SK-N-SH (cell line): ENCODE measurements around the gene HBG2. TPM values are rescaled to one million over a fixed set of nuclear protein-coding genes. Genes with fewer than 3 reads are reported as not detected.

ENCODE experiments used
- CTCF ChIA-PET: fragments of 300-600, 350-600 bp; formaldehyde crosslinking; extraction: SDS; loops from one replicate; lab custom pipeline; 2021; lab: Yijun Ruan, JAX
- POLR2A ChIA-PET: fragments of 350-600 bp; sonication (Branson Sonifier 250); formaldehyde crosslinking; extraction: SDS; loops from one replicate; lab custom pipeline; 2020; ENCODE audit warnings: antibody characterized with exemption, inconsistent platforms; lab: Yijun Ruan, JAX
- DNase-seq: peaks from one replicate; pipeline ENCODE4 v3.0.0; 2012
- H2AFZ ChIP-seq: fragments of 200-600 bp; sonication (generic); 2 replicates; pipeline ENCODE4 v1.8.1; 2016; ENCODE audit warnings: antibody characterized with exemption, mild to moderate bottlenecking, low read depth
- H3F3A ChIP-seq: fragments of 200-600 bp; sonication (generic); replicated peaks from 2 replicates; pipeline ENCODE3; 2016; ENCODE audit warnings: antibody characterized with exemption, mild to moderate bottlenecking; ENCODE audit not compliant: insufficient read depth
- H3K27ac ChIP-seq, 2 experiments: fragments of 200-500 bp in 1 of 2; fragments of 200-600 bp in 1 of 2; sonication (Bioruptor generic) in 1 of 2; sonication (generic), shearing (Covaris generic) in 1 of 2; 2 replicates each; pipeline versions ENCODE4 v1.5.1 to v1.6.1; 2014 to 2016; ENCODE audit warnings: low read depth in 2 of 2, inconsistent platforms in 1 of 2, low read length in 1 of 2, mild to moderate bottlenecking in 1 of 2, mixed read lengths in 1 of 2
- H3K27me3 ChIP-seq: fragments of 200-600 bp; sonication (generic), shearing (Covaris generic); 2 replicates; pipeline ENCODE4 v1.6.1; 2016; ENCODE audit warnings: mixed run types; ENCODE audit not compliant: insufficient read depth
- H3K36me3 ChIP-seq, 2 experiments: fragments of 200-500 bp in 1 of 2; fragments of 200-600 bp in 1 of 2; sonication (Bioruptor generic) in 1 of 2; sonication (generic) in 1 of 2; replicated peaks in 1 of 2; 2 replicates each; pipeline versions ENCODE3 to v1.5.1; 2014 to 2016; ENCODE audit warnings: low read length in 1 of 2, mild to moderate bottlenecking in 1 of 2; ENCODE audit not compliant: insufficient read depth in 2 of 2, control insufficient read depth in 1 of 2
- H3K4me1 ChIP-seq, 2 experiments: fragments of 200-500 bp in 1 of 2; fragments of 200-600 bp in 1 of 2; sonication (Bioruptor generic) in 1 of 2; sonication (generic), shearing (Covaris generic) in 1 of 2; 2 replicates each; pipeline versions ENCODE4 v1.5.1 to v1.6.1; 2014 to 2016; ENCODE audit warnings: low read depth in 1 of 2, low read length in 1 of 2, mixed run types in 1 of 2; ENCODE audit not compliant: insufficient read depth in 2 of 2, control insufficient read depth in 1 of 2
- H3K4me2 ChIP-seq: fragments of 200-600 bp; sonication (generic), shearing (Covaris generic); 2 replicates; pipeline ENCODE4 v1.6.1; 2017; ENCODE audit warnings: mixed run types
- H3K4me3 ChIP-seq, 2 experiments: fragments of 200-500 bp in 1 of 2; fragments of 200-600 bp in 1 of 2; sonication (Bioruptor generic) in 1 of 2; sonication (generic), shearing (Covaris generic) in 1 of 2; 2 replicates each; pipeline versions ENCODE4 v1.5.1 to v1.8.1; 2014 to 2016; ENCODE audit warnings: low read depth in 2 of 2, inconsistent platforms in 1 of 2, low read length in 1 of 2, mild to moderate bottlenecking in 1 of 2, mixed read lengths in 1 of 2, moderate library complexity in 1 of 2
- H3K79me2 ChIP-seq: fragments of 200-600 bp; sonication (generic); 2 replicates; pipeline ENCODE4 v1.8.1; 2017; ENCODE audit warnings: mild to moderate bottlenecking; ENCODE audit not compliant: insufficient read depth
- H3K9ac ChIP-seq: fragments of 200-600 bp; sonication (generic); 2 replicates; pipeline ENCODE4 v1.6.1; 2017; ENCODE audit warnings: mixed run types
- H3K9me2 ChIP-seq: fragments of 200-600 bp; sonication (generic); 2 replicates; pipeline ENCODE4 v1.6.1; 2017; ENCODE audit warnings: mixed run types
- H3K9me3 ChIP-seq: fragments of 200-600 bp; sonication (generic); 2 replicates; pipeline ENCODE4 v1.6.1; 2017; ENCODE audit warnings: mixed run types, mild to moderate bottlenecking, moderate library complexity
- H4K20me1 ChIP-seq: fragments of 200-600 bp; sonication (generic); 2 replicates; pipeline ENCODE4 v1.6.1; 2017; ENCODE audit warnings: mild to moderate bottlenecking, mixed run types; ENCODE audit not compliant: insufficient read depth
- CHD2 ChIP-seq: fragments of 150-350 bp; IDR thresholded peaks from 2 replicates; pipeline ENCODE4 v1.6.1; 2018; ENCODE audit warnings: low read length; ENCODE audit not compliant: partially characterized antibody
- EP300 ChIP-seq, 2 experiments: IDR thresholded peaks; 2 replicates each; pipeline versions ENCODE4 v1.4.0 to v1.6.1; 2012; ENCODE audit warnings: borderline replicate concordance in 1 of 2, low read depth in 1 of 2, low read length in 1 of 2
- EZH2phosphoT487 ChIP-seq: fragments of 200-600 bp; sonication (generic); IDR thresholded peaks from 2 replicates; pipeline ENCODE4 v1.6.1; 2017; ENCODE audit warnings: low read depth, mixed run types, mild to moderate bottlenecking, antibody characterized with exemption, moderate library complexity, borderline replicate concordance
- FOSL2 ChIP-seq: IDR thresholded peaks from 2 replicates; pipeline ENCODE4 v1.4.0; 2012; ENCODE audit warnings: low read depth, mild to moderate bottlenecking, moderate library complexity, borderline replicate concordance
- FOXJ3 ChIP-seq: sonication (generic); formaldehyde crosslinking; IDR thresholded peaks from 2 replicates; pipeline ENCODE4 v1.5.1; 2020; ENCODE audit warnings: mild to moderate bottlenecking, missing genetic modification reagents
- GABPA ChIP-seq: IDR thresholded peaks from 2 replicates; pipeline ENCODE4 v1.4.0; 2012; ENCODE audit warnings: low read depth, mild to moderate bottlenecking
- MEF2A ChIP-seq: IDR thresholded peaks from 2 replicates; pipeline ENCODE4 v1.4.0; 2012; ENCODE audit warnings: low read depth, borderline replicate concordance
- POLR2AphosphoS5 ChIP-seq: IDR thresholded peaks from 2 replicates; pipeline ENCODE4 v1.6.1; 2012; ENCODE audit warnings: low read depth, low read length
- RAD21 ChIP-seq: IDR thresholded peaks from 2 replicates; pipeline ENCODE4 v1.6.1; 2012; ENCODE audit warnings: mild to moderate bottlenecking, low read length
- RXRA ChIP-seq: IDR thresholded peaks from 2 replicates; pipeline ENCODE4 v1.4.0; 2012; ENCODE audit warnings: low read depth, mild to moderate bottlenecking, borderline replicate concordance
- SMC3 ChIP-seq: IDR thresholded peaks from 2 replicates; pipeline ENCODE4 v1.6.1; 2012; ENCODE audit warnings: low read depth, low read length, improper control_type of control experiment
- TCF12 ChIP-seq: IDR thresholded peaks from 2 replicates; pipeline ENCODE4 v1.4.0; 2012
- YY1 ChIP-seq: IDR thresholded peaks from 2 replicates; pipeline ENCODE4 v1.4.0; 2012; ENCODE audit warnings: low read depth, mild to moderate bottlenecking
- WGBS: methylation state at CpG from one replicate; pipeline ENCODE4 v1.1.6; 2017; ENCODE audit warnings: low lambda C conversion rate; 5-methylcytosine and 5-hydroxymethylcytosine counted together
- polyA plus RNA-seq, 3 experiments: library from polyadenylated mRNA; depleted of rRNA; stranded (reverse); fragments of >200 nt; gene quantifications; 2 replicates each; pipeline ENCODE4 v1.2.3, GENCODE V29; 2012
- TF ChIP-seq, protein P1 (sequence below): fragments of 150-350 bp; IDR thresholded peaks from 2 replicates; pipeline ENCODE4 v1.6.1; 2017; ENCODE audit warnings: antibody characterized with exemption, low read length, low read depth, borderline replicate concordance
- TF ChIP-seq, protein P2 (sequence below): IDR thresholded peaks from 2 replicates; pipeline ENCODE4; 2012
- TF ChIP-seq, protein P3 (sequence below): IDR thresholded peaks from 2 replicates; pipeline ENCODE4 v1.4.0; 2012; ENCODE audit warnings: low read depth, borderline replicate concordance
- TF ChIP-seq, protein P4 (sequence below): IDR thresholded peaks from 2 replicates; pipeline ENCODE4 v1.4.0; 2012; ENCODE audit warnings: low read depth
- TF ChIP-seq, protein P5 (sequence below): IDR thresholded peaks from 2 replicates; pipeline ENCODE4 v1.4.0; 2012; ENCODE audit warnings: low read depth, borderline replicate concordance

Gene HBG2
- polyA plus RNA-seq, 1 of the 3 experiments (the other 2 are of a cell fraction) = 0.33 TPM

DNA sequence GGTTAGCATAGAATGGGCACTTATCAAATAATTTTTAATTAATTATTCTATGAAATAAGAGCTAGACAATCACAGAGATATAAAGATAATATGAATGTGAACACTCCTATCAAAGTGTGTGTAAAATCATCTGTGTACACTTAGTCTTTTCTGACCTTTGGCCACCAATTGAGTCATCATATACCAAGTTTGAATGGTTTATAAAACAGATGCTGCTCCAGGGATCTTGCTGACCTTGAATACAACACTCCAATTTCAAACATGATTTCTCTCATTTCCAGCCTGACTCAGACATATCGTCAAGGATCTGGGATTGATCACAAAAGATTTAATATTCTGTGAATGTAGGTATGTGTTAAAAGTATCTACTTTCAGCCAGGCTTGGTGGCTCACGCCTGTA, 51.2 kb downstream of the HBG2 start:
- H4K20me1 ChIP-seq = no peaks in the 10 kb centered on the region
- H3K27me3 ChIP-seq = peaks cover 6% of the 10 kb centered on the region; the same call in 1 of the 2 replicates
- H3K9ac ChIP-seq = no peak overlapping the region
- H2AFZ ChIP-seq = no peak overlapping the region
- no peak for DNase-seq
- no peaks in the 10 kb centered on the region for H3F3A ChIP-seq
- ChIA-PET POLR2A (no interaction called here), CTCF (interaction anchor here (1.6 kb wide), 1 partner anchor 177 kb away, joined by 4 read pairs; no protein-coding TSS in a partner anchor)
- no peaks in the 10 kb centered on the region for H3K9me2 ChIP-seq
- TF ChIP-seq, protein P1, sequence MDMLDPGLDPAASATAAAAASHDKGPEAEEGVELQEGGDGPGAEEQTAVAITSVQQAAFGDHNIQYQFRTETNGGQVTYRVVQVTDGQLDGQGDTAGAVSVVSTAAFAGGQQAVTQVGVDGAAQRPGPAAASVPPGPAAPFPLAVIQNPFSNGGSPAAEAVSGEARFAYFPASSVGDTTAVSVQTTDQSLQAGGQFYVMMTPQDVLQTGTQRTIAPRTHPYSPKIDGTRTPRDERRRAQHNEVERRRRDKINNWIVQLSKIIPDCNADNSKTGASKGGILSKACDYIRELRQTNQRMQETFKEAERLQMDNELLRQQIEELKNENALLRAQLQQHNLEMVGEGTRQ = no peak
- no peak for TF ChIP-seq POLR2AphosphoS5
- TF ChIP-seq GABPA = no peak
- TF ChIP-seq, protein P2, sequence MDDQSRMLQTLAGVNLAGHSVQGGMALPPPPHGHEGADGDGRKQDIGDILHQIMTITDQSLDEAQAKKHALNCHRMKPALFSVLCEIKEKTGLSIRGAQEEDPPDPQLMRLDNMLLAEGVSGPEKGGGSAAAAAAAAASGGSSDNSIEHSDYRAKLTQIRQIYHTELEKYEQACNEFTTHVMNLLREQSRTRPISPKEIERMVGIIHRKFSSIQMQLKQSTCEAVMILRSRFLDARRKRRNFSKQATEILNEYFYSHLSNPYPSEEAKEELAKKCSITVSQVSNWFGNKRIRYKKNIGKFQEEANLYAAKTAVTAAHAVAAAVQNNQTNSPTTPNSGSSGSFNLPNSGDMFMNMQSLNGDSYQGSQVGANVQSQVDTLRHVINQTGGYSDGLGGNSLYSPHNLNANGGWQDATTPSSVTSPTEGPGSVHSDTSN = no peak
- TF ChIP-seq FOSL2 = no peak
- TF ChIP-seq EZH2phosphoT487 = no peak
- TF ChIP-seq FOXJ3 (CRISPR knock-in tag) = no peak
- no peak for TF ChIP-seq RXRA
- no peak for TF ChIP-seq TCF12
- no peak for TF ChIP-seq RAD21
- TF ChIP-seq, protein P3, sequence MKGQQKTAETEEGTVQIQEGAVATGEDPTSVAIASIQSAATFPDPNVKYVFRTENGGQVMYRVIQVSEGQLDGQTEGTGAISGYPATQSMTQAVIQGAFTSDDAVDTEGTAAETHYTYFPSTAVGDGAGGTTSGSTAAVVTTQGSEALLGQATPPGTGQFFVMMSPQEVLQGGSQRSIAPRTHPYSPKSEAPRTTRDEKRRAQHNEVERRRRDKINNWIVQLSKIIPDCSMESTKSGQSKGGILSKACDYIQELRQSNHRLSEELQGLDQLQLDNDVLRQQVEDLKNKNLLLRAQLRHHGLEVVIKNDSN = no peak
- no peak for TF ChIP-seq YY1
- no peak for TF ChIP-seq EP300 (IDR thresholded peaks at IDR 0.05; ENCODE audit: borderline replicate concordance in 1 of 2, low read depth in 1 of 2, low read length in 1 of 2)
- no peak for TF ChIP-seq SMC3
- TF ChIP-seq, protein P4, sequence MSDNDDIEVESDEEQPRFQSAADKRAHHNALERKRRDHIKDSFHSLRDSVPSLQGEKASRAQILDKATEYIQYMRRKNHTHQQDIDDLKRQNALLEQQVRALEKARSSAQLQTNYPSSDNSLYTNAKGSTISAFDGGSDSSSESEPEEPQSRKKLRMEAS = no peak
- TF ChIP-seq CHD2 = no peak
- TF ChIP-seq MEF2A = no peak
- TF ChIP-seq, protein P5, sequence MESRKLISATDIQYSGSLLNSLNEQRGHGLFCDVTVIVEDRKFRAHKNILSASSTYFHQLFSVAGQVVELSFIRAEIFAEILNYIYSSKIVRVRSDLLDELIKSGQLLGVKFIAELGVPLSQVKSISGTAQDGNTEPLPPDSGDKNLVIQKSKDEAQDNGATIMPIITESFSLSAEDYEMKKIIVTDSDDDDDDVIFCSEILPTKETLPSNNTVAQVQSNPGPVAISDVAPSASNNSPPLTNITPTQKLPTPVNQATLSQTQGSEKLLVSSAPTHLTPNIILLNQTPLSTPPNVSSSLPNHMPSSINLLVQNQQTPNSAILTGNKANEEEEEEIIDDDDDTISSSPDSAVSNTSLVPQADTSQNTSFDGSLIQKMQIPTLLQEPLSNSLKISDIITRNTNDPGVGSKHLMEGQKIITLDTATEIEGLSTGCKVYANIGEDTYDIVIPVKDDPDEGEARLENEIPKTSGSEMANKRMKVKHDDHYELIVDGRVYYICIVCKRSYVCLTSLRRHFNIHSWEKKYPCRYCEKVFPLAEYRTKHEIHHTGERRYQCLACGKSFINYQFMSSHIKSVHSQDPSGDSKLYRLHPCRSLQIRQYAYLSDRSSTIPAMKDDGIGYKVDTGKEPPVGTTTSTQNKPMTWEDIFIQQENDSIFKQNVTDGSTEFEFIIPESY = no peak
- H3K27ac ChIP-seq = no peak overlapping the region
- no peak overlapping the region for H3K4me2 ChIP-seq
- H3K9me3 ChIP-seq = no peaks in the 10 kb centered on the region
- H3K4me1 ChIP-seq = no peaks in the 10 kb centered on the region
- H3K4me3 ChIP-seq = no peak overlapping the region
- no peaks in the 10 kb centered on the region for H3K79me2 ChIP-seq
- no peaks in the 10 kb centered on the region for H3K36me3 ChIP-seq
- 2% methylated on average over 2 of the region's 2 CpGs for WGBS

Other genes starting within 250 kb of the HBG2 start
- gene OR52J3, start 208.3 kb downstream of the HBG2 start, polyA plus RNA-seq (2012; rRNA removed) = not detected in 2 replicates
- gene OR52E2, start 195.2 kb downstream of the HBG2 start, polyA plus RNA-seq (2012; rRNA removed) = not detected in 2 replicates
- not detected in 2 replicates for gene OR52E1, start 185.2 kb downstream of the HBG2 start, polyA plus RNA-seq (2012; rRNA removed)
- not detected in 2 replicates for gene OR52A5, start 116.4 kb downstream of the HBG2 start, polyA plus RNA-seq (2012; rRNA removed)
- gene OR52A1, start 100.0 kb downstream of the HBG2 start, polyA plus RNA-seq (2012; rRNA removed) = not detected in 2 replicates
- gene OR51V1, start 54.1 kb downstream of the HBG2 start, polyA plus RNA-seq (2012; rRNA removed) = not detected in 2 replicates
- not detected in 2 replicates for gene HBB, start 27.7 kb downstream of the HBG2 start, polyA plus RNA-seq (2012; rRNA removed)
- gene HBD, start 20.3 kb downstream of the HBG2 start, polyA plus RNA-seq (2012; rRNA removed) = not detected in 2 replicates
- gene HBG1, start 4.9 kb downstream of the HBG2 start, polyA plus RNA-seq (2012; rRNA removed) = not detected in 2 replicates
- 2.4 TPM in 2 replicates for gene HBE1, start 15.2 kb upstream of the HBG2 start, polyA plus RNA-seq (2012; rRNA removed)
- 0.07 and 0.29 TPM in 2 replicates for gene OR51B4, start 47.2 kb upstream of the HBG2 start, polyA plus RNA-seq (2012; rRNA removed)
- gene OR51B2, start 69.5 kb upstream of the HBG2 start, polyA plus RNA-seq (2012; rRNA removed) = not detected in 2 replicates
- gene OR51B5, start 88.7 kb upstream of the HBG2 start, polyA plus RNA-seq (2012; rRNA removed) = 0.15 and 0.29 TPM in 2 replicates
- not detected in 2 replicates for gene OR51B6, start 96.7 kb upstream of the HBG2 start, polyA plus RNA-seq (2012; rRNA removed)
- gene OR51M1, start 129.0 kb upstream of the HBG2 start, polyA plus RNA-seq (2012; rRNA removed) = not detected in 2 replicates
- not detected in 2 replicates for gene OR51Q1, start 167.3 kb upstream of the HBG2 start, polyA plus RNA-seq (2012; rRNA removed)
- gene OR51I1, start 186.7 kb upstream of the HBG2 start, polyA plus RNA-seq (2012; rRNA removed) = 0.08 TPM in 1 of 2 replicates, not detected in the other
- gene OR51I2, start 194.5 kb upstream of the HBG2 start, polyA plus RNA-seq (2012; rRNA removed) = not detected in 2 replicates
- not detected in 2 replicates for gene OR52D1, start 233.9 kb upstream of the HBG2 start, polyA plus RNA-seq (2012; rRNA removed)